ENCODE measurements around the gene AKAP10. TPM values are rescaled to one million over a fixed set of nuclear protein-coding genes. Genes with fewer than 3 reads are reported as not detected.

Gene AKAP10
- total RNA-seq, 2 experiments from 2014 or later = 29.2 to 36.0 TPM

GRCh38 chr17:19979917-19980770, 2.5 kb upstream of the AKAP10 start:
- H3K27me3 ChIP-seq (ENCODE audit: control insufficient read depth in 1 of 2, insufficient read depth in 2 of 2, low read length in 2 of 2) = no peaks in the 10 kb centered on the region
- no peak overlapping the region for H3K4me3 ChIP-seq (ENCODE audit: low read length)
- peak overlapping the region; percentile 64 for H3K27ac Mint-ChIP-seq
- intact Hi-C loops (cut with DNase I, micrococcal nuclease) = loop anchor here in 1 of 2 experiments (2.0 to 5.0 kb wide), 2 partner anchors 29 to 113 kb away; partner anchors contain the start of genes SPECC1 and ULK2
- H3K36me3 Mint-ChIP-seq (ENCODE audit: low read depth) = peaks cover 30% of the 10 kb centered on the region
- H3K4me1 ChIP-seq (ENCODE audit: insufficient read depth, low read length) = peaks cover 37% of the 10 kb centered on the region
- H3K27ac ChIP-seq (ENCODE audit: low read depth in 1 of 2, low read length in 2 of 2) = no peak overlapping the region
- peaks cover 41% of the 10 kb centered on the region for H3K4me1 Mint-ChIP-seq (ENCODE audit: low read depth)
- peak overlapping the region; percentile 79 for H3K4me3 Mint-ChIP-seq
- no peaks in the 10 kb centered on the region for H3K9me3 Mint-ChIP-seq
- H3K36me3 ChIP-seq (ENCODE audit: insufficient read depth, low read length) = peaks cover 3% of the 10 kb centered on the region
- no peak for TF ChIP-seq CTCF (IDR thresholded peaks at IDR 0.05)
- H3K27me3 Mint-ChIP-seq = no peaks in the 10 kb centered on the region
- ChIA-PET POLR2A (no interaction called here), CTCF (interaction anchor here (1.2 to 1.3 kb wide), 2 partner anchors 29 to 32 kb away, joined by 4 to 6 read pairs; partner anchors contain the start of gene SPECC1)
- peak in 2 of 14 experiments; percentile 51 to 56 for DNase-seq
- no peak for ATAC-seq (ENCODE audit: poor library complexity)
- no peaks in the 10 kb centered on the region for H3K9me3 ChIP-seq (ENCODE audit: control insufficient read depth in 1 of 2, insufficient read depth in 1 of 2, low read length in 2 of 2)

GRCh38 chr17:19978805-19979211, 1.2 kb upstream of the AKAP10 start:
- Histone ChIP-seq H3K4me1 (ENCODE audit: insufficient read depth, low read length) (peaks cover 43% of the 10 kb centered on the region), H3K4me3 (ENCODE audit: low read length) (peak overlapping the region; percentile 83)

More at GRCh38 chr17:19978805-19979211, 1.2 kb upstream of the AKAP10 start:
- DNase-seq = no peak
- ChIA-PET CTCF (interaction anchor here (1.5 to 1.8 kb wide), 3 partner anchors 14 to 30 kb away, joined by 4 to 19 read pairs (median 8); partner anchors contain the start of gene SPECC1), POLR2A (interaction anchor here (1.8 to 1.9 kb wide), 3 partner anchors 15 to 1064 kb away, joined by 6 to 13 read pairs (median 6); partner anchors contain the start of genes ALDH3A2 and USP22)
- Mint-ChIP-seq H3K4me3 (peak overlapping the region; percentile 99), H3K36me3 (ENCODE audit: low read depth) (peaks cover 36% of the 10 kb centered on the region), H3K9me3 (no peaks in the 10 kb centered on the region), H3K27ac (peak overlapping the region; percentile 97), H3K27me3 (no peaks in the 10 kb centered on the region), H3K4me1 (ENCODE audit: low read depth) (peaks cover 51% of the 10 kb centered on the region)
- intact Hi-C loops (cut with DNase I, micrococcal nuclease) = loop anchor here in 1 of 2 experiments (2.0 to 5.0 kb wide), 2 partner anchors 30 to 112 kb away; partner anchors contain the start of genes SPECC1 and ULK2
- H3K36me3 ChIP-seq (ENCODE audit: insufficient read depth, low read length) = peaks cover 3% of the 10 kb centered on the region
- no peaks in the 10 kb centered on the region for H3K9me3 ChIP-seq (ENCODE audit: control insufficient read depth in 1 of 2, insufficient read depth in 1 of 2, low read length in 2 of 2)
- H3K27me3 ChIP-seq (ENCODE audit: control insufficient read depth in 1 of 2, insufficient read depth in 2 of 2, low read length in 2 of 2) = no peaks in the 10 kb centered on the region
- no peak overlapping the region for H3K27ac ChIP-seq (ENCODE audit: low read depth in 1 of 2, low read length in 2 of 2)
- no peak for TF ChIP-seq CTCF (IDR thresholded peaks at IDR 0.05)
- ATAC-seq (ENCODE audit: poor library complexity) = no peak

Measured in CD4-positive, alpha-beta T cell (primary cell).